HFF-Myc (cell line): ENCODE measurements around the gene ALPK3.

Experiments used
- DNase-seq: peaks from one replicate; pipeline ENCODE4 v3.0.0-alpha.2; 2011; ENCODE audit warnings: low read depth; ENCODE audit errors: extremely low read depth
- H3K4me3 ChIP-seq: replicated peaks from 2 replicates; pipeline ENCODE4 v1.5.1; 2011; ENCODE audit warnings: low read depth, mild to moderate bottlenecking, control low read depth, low read length
- TF ChIP-seq, protein P1 (sequence below): IDR thresholded peaks from 2 replicates; pipeline ENCODE4 v1.5.1; 2012; ENCODE audit warnings: mild to moderate bottlenecking, low read depth, low read length, control low read depth; ENCODE audit errors: missing control alignments

Gene ALPK3

GRCh38 chr15:84905016-84905916 is 88.1 kb downstream of the ALPK3 start:
- no peak for DNase-seq
- H3K4me3 ChIP-seq: no peak overlapping the region
- TF ChIP-seq, protein P1, sequence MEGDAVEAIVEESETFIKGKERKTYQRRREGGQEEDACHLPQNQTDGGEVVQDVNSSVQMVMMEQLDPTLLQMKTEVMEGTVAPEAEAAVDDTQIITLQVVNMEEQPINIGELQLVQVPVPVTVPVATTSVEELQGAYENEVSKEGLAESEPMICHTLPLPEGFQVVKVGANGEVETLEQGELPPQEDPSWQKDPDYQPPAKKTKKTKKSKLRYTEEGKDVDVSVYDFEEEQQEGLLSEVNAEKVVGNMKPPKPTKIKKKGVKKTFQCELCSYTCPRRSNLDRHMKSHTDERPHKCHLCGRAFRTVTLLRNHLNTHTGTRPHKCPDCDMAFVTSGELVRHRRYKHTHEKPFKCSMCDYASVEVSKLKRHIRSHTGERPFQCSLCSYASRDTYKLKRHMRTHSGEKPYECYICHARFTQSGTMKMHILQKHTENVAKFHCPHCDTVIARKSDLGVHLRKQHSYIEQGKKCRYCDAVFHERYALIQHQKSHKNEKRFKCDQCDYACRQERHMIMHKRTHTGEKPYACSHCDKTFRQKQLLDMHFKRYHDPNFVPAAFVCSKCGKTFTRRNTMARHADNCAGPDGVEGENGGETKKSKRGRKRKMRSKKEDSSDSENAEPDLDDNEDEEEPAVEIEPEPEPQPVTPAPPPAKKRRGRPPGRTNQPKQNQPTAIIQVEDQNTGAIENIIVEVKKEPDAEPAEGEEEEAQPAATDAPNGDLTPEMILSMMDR: no peak

DNA sequence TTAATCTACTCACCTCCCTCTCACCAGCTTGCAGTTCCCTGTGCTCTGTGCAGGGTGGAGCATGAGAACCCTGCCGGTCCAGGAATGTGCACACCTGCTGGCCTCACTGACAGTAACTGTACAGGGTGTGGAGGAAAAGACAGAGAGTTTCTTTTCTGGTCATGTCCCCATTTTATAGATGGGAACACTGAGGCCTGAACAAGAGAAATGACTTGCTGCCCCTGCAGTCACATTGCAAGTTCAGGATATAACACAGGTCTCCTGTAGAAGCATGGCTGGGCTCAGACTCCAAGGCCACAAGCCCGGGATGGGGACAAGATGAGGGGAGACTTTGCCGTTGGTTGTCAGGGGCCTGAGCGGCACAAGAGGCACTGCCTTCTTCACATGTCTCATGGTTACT is 90.6 kb downstream of the ALPK3 start:
- DNase-seq: no peak
- no peak overlapping the region for H3K4me3 ChIP-seq
- TF ChIP-seq, protein P1: no peak

GRCh38 chr15:84908564-84908963 is 91.4 kb downstream of the ALPK3 start:
- no peak for DNase-seq
- TF ChIP-seq, protein P1: no peak
- no peak overlapping the region for H3K4me3 ChIP-seq

DNA sequence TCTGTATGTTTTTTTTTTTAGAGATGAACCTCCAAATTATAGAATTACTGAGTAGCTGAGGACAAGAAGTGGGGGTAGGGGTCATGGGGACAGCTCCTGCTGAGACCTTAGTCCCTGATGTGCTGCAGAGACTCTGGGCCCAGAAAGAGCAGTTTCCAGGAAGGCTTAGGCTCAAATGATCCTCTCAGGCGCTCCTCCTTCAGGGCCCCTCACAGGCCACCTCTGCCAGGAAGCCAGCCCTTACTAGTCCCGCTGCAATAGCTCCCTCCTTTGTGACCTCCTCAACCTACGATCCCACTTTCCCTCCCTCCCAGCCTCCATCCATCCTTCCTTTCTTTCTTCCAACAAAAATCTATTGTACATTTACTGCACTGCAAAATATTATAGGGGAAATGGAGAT is 91.9 kb downstream of the ALPK3 start:
- TF ChIP-seq, protein P1: no peak
- H3K4me3 ChIP-seq: no peak overlapping the region
- DNase-seq: no peak

DNA sequence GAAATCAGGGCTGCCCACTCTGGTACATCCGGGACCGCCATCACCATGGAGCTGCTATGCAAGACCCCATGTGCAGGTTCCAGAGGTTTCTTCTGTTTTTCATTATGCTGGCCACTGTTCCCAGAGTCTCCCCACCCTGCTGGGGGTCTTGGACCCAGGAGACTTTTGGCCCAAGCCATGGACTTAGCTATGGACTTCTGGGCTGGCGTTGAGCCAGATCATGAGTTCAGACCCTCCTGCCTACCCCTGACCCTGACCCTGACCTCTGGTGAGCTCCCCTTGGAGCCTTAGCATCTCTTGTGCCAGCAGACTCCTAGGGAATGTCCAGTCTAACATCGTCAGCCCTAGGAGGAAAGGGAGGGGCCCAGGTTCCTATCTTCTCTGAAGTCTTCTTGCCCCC is 92.6 kb downstream of the ALPK3 start:
- DNase-seq: no peak
- TF ChIP-seq, protein P1: no peak
- no peak overlapping the region for H3K4me3 ChIP-seq

DNA sequence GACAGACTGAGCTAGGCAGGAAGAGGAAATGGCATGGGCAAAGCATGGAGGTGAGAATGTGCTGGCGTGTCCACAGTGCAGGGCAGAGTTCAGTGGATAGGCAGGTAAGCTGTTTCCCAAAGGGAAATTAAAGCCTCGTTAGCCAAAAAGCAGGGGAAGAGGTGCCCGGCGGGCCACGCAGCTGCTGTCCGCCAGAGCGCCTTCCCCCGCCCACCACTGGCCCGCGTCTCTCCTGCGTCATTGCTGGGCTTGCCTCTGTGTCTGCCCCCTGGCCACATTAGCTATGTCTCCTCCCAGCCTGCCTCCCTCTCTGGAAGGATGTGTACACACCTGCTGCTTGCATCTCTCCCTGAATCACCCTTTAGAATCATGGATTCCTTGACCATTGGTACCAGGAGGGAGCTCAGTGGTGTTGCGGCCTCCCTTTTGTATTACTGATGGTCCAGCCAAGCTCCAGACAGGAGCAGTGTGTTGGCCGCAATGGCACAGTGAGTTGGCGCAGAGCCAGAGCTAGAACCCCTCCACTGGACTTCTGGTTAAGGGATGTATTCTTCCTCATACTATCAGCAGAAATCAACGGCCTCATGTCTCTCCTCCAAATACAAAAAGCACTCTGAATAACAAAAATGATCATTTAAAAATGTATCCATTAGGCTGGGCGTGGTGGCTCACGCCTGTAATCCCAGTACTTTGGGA is 93.9 kb downstream of the ALPK3 start:
- DNase-seq: no peak
- TF ChIP-seq, protein P1: no peak
- no peak overlapping the region for H3K4me3 ChIP-seq
